Panc1 (cell line): ENCODE measurements around the gene TMCO6. TPM values are rescaled to one million over a fixed set of nuclear protein-coding genes. Genes with fewer than 3 reads are reported as not detected.

ENCODE experiments used
- ATAC-seq: fragments of 200-7000 bp; cut with Tn5 transposase; 2 replicates; pipeline ENCODE4 v1.9.1; 2020; ENCODE audit warnings: mild to moderate bottlenecking, moderate library complexity
- BruUV-seq: library from RNA; stranded (reverse); fragments of 400-500 nt; replicated peaks from 2 replicates; lab custom pipeline; 2021; lab: Mats Ljungman, UMichigan
- CTCF ChIA-PET: fragments of 300-600 bp; sonication (Branson Sonifier 250); formaldehyde crosslinking; loops from one replicate; lab custom pipeline; 2022; ENCODE audit warnings: antibody characterized with exemption; lab: Charles Lee
- POLR2A ChIA-PET: fragments of 300-600 bp; sonication (Branson Sonifier 250); formaldehyde crosslinking; loops from one replicate; lab custom pipeline; 2022; ENCODE audit warnings: antibody characterized with exemption; lab: Charles Lee
- DNase-seq: peaks from one replicate; pipeline ENCODE4 v3.0.0-alpha.2; 2010; ENCODE audit warnings: low read depth, low spot score
- H3K27ac ChIP-seq: 2 replicates; pipeline ENCODE4 v1.5.1; 2011; ENCODE audit warnings: mild to moderate bottlenecking, low read length, inconsistent platforms
- H3K27me3 ChIP-seq: fragments of 200-500 bp; sonication (Bioruptor generic); 2 replicates; pipeline ENCODE4 v1.6.0; 2014; ENCODE audit warnings: low read length, inconsistent platforms; ENCODE audit not compliant: control insufficient read depth, insufficient read depth
- H3K36me3 ChIP-seq: fragments of 200-500 bp; sonication (Bioruptor generic); 2 replicates; pipeline ENCODE4 v1.5.1; 2014; ENCODE audit warnings: inconsistent platforms, mild to moderate bottlenecking, low read length, moderate library complexity; ENCODE audit not compliant: control insufficient read depth, insufficient read depth
- H3K4me1 ChIP-seq: 2 replicates; pipeline ENCODE4 v1.5.1; 2011; ENCODE audit warnings: inconsistent platforms, mild to moderate bottlenecking, low read length, moderate library complexity; ENCODE audit not compliant: control insufficient read depth, insufficient read depth
- H3K4me3 ChIP-seq, 2 experiments: 2 replicates each; pipeline ENCODE4 v1.5.1; 2011 to 2012; ENCODE audit warnings: low read depth in 2 of 2, low read length in 2 of 2, mild to moderate bottlenecking in 2 of 2, inconsistent platforms in 1 of 2, moderate library complexity in 1 of 2
- H3K9me3 ChIP-seq: fragments of 200-500 bp; sonication (Bioruptor generic); 2 replicates; pipeline ENCODE4 v1.5.1; 2014; ENCODE audit warnings: low read depth, mild to moderate bottlenecking, inconsistent platforms, low read length, moderate library complexity; ENCODE audit not compliant: control insufficient read depth, insufficient read depth
- POLR2AphosphoS5 ChIP-seq: IDR thresholded peaks from 2 replicates; pipeline ENCODE4 v1.6.1; 2012; ENCODE audit warnings: mild to moderate bottlenecking, low read depth, low read length, moderate library complexity
- SIN3A ChIP-seq: IDR thresholded peaks from 2 replicates; pipeline ENCODE4 v1.6.1; 2012; ENCODE audit warnings: low read depth, mild to moderate bottlenecking, low read length, moderate library complexity, borderline replicate concordance; ENCODE audit not compliant: insufficient read depth
- TCF7L2 ChIP-seq: IDR thresholded peaks from 2 replicates; pipeline ENCODE4 v1.6.1; 2011; ENCODE audit warnings: mild to moderate bottlenecking, low read depth, low read length, inconsistent platforms
- in situ Hi-C: cut with HindIII; loops from 2 replicates; pipeline ENCODE4 v1.10.0; 2016; ENCODE audit warnings: low sequenced_read_pairs, low pct_unique_long_range_greater_than_20kb
- intact Hi-C: fragments of 100-400 bp; cut with micrococcal nuclease; formaldehyde crosslinking; loops from one replicate; pipeline ENCODE4 v1.10.0; 2022; ENCODE audit not compliant: unreplicated experiment
- total RNA-seq: library from RNA; stranded (reverse); gene quantifications from one replicate; pipeline ENCODE4 v1.2.1, GENCODE V29; 2021; ENCODE audit not compliant: unreplicated experiment
- TF ChIP-seq, protein P1 (sequence below): fragments of 450-650 bp; IDR thresholded peaks from 2 replicates; pipeline ENCODE4 v1.5.1; 2017; ENCODE audit warnings: mild to moderate bottlenecking
- TF ChIP-seq, protein P2 (sequence below), 2 experiments: IDR thresholded peaks; 2 replicates each; pipeline ENCODE4 v1.6.1; 2011 to 2012; ENCODE audit warnings: low read depth in 2 of 2, control low read depth in 1 of 2, low read length in 1 of 2, mild to moderate bottlenecking in 1 of 2, moderate library complexity in 1 of 2; ENCODE audit not compliant: insufficient read depth in 1 of 2

The TMCO6 gene
- total RNA-seq, 1 experiment from 2014 or later: 18.9 TPM

DNA sequence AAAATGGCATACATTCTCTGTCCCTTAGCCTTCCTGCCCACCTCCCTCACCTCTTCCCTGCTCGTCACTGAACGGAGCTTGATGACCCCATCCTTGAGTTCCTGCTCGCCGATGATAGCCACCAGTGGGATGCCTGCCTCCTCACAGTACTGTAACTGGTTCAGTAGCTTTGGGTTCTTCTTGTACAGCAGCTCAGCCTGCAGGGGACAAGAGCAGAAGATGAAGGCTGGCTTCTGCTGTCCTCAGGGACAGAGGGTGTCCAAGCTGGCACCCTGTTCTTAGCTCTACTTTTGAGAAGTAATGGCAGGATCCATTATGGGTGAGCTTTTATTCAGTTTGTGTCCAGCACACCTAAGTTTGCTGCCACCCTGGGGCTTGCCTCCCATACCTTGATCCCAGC, 35.4 kb downstream of the TMCO6 start:
- Histone ChIP-seq H3K4me1 (no peaks in the 10 kb centered on the region), H3K27me3 (no peaks in the 10 kb centered on the region), H3K4me3 (no peak overlapping the region), H3K9me3 (no peaks in the 10 kb centered on the region), H3K27ac (no peak overlapping the region), H3K36me3 (peaks cover 14% of the 10 kb centered on the region)
- no peak for DNase-seq
- POLR2A ChIA-PET: interaction anchor here (0.9 kb wide), 1 partner anchor 16 kb away, joined by 3 read pairs; no protein-coding TSS in a partner anchor
- in situ Hi-C loops (no loop called here), intact Hi-C loops (no loop called here)
- CTCF ChIA-PET: no interaction called here
- ATAC-seq: no peak
- no TSS peak for BruUV-seq
- no peak for TF ChIP-seq SIN3A
- TF ChIP-seq TCF7L2: no peak
- TF ChIP-seq, protein P1, sequence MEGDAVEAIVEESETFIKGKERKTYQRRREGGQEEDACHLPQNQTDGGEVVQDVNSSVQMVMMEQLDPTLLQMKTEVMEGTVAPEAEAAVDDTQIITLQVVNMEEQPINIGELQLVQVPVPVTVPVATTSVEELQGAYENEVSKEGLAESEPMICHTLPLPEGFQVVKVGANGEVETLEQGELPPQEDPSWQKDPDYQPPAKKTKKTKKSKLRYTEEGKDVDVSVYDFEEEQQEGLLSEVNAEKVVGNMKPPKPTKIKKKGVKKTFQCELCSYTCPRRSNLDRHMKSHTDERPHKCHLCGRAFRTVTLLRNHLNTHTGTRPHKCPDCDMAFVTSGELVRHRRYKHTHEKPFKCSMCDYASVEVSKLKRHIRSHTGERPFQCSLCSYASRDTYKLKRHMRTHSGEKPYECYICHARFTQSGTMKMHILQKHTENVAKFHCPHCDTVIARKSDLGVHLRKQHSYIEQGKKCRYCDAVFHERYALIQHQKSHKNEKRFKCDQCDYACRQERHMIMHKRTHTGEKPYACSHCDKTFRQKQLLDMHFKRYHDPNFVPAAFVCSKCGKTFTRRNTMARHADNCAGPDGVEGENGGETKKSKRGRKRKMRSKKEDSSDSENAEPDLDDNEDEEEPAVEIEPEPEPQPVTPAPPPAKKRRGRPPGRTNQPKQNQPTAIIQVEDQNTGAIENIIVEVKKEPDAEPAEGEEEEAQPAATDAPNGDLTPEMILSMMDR: no peak
- no peak for TF ChIP-seq POLR2AphosphoS5
- TF ChIP-seq, protein P2, sequence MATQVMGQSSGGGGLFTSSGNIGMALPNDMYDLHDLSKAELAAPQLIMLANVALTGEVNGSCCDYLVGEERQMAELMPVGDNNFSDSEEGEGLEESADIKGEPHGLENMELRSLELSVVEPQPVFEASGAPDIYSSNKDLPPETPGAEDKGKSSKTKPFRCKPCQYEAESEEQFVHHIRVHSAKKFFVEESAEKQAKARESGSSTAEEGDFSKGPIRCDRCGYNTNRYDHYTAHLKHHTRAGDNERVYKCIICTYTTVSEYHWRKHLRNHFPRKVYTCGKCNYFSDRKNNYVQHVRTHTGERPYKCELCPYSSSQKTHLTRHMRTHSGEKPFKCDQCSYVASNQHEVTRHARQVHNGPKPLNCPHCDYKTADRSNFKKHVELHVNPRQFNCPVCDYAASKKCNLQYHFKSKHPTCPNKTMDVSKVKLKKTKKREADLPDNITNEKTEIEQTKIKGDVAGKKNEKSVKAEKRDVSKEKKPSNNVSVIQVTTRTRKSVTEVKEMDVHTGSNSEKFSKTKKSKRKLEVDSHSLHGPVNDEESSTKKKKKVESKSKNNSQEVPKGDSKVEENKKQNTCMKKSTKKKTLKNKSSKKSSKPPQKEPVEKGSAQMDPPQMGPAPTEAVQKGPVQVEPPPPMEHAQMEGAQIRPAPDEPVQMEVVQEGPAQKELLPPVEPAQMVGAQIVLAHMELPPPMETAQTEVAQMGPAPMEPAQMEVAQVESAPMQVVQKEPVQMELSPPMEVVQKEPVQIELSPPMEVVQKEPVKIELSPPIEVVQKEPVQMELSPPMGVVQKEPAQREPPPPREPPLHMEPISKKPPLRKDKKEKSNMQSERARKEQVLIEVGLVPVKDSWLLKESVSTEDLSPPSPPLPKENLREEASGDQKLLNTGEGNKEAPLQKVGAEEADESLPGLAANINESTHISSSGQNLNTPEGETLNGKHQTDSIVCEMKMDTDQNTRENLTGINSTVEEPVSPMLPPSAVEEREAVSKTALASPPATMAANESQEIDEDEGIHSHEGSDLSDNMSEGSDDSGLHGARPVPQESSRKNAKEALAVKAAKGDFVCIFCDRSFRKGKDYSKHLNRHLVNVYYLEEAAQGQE (IDR thresholded peaks at IDR 0.05; ENCODE audit: insufficient read depth in 1 of 2, low read depth in 2 of 2, low read length in 1 of 2): no peak

DNA sequence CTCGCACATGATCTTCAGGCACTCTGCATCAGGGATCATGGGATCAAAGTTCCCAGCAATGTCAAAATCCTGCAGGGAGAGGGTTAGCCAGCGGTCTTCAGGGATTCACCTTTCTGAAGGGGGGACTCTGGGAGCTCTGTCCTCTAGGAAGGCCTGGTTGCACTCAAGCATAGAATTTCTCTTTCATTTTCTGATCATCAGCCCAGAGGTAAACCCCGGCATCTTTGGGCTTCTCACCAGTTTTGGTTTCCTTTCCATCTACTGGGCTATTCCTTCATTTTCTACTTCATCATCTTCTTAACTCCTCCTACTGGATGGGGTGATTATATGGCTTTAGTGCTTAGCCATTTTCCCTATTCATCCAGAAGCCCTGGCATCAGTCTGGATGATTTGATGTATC, 38.7 kb downstream of the TMCO6 start:
- Histone ChIP-seq H3K9me3 (no peaks in the 10 kb centered on the region), H3K27ac (no peak overlapping the region), H3K27me3 (no peaks in the 10 kb centered on the region), H3K4me3 (no peak overlapping the region), H3K4me1 (no peaks in the 10 kb centered on the region), H3K36me3 (peaks cover 20% of the 10 kb centered on the region)
- in situ Hi-C loops: no loop called here
- intact Hi-C loops: no loop called here
- ATAC-seq (no peak), DNase-seq (no peak)
- TF ChIP-seq SIN3A: no peak
- no peak for TF ChIP-seq POLR2AphosphoS5
- TF ChIP-seq, protein P1: no peak
- no peak for TF ChIP-seq TCF7L2
- TF ChIP-seq, protein P2 (IDR thresholded peaks at IDR 0.05; ENCODE audit: insufficient read depth in 1 of 2, low read depth in 2 of 2, low read length in 1 of 2): no peak
- ChIA-PET POLR2A (no interaction called here), CTCF (no interaction called here)
- BruUV-seq: no TSS peak
